Cerebellar cortex (tissue), 1 donor: ENCODE results near the gene HOXB2.
"Not testable (repeated sequence)": the region's sequence is repeated elsewhere in the genome, so short reads cannot be mapped to it uniquely, and the experiment has no call there.

Experiments
- DNase-seq: peaks from one replicate; pipeline ENCODE4 v3.0.0-alpha.2; 2015; ENCODE audit warnings: low spot score

Gene HOXB2

GRCh38 chr17:48514477-48514876 is 30.4 kb downstream of the HOXB2 start:
- DNase-seq = no peak

GRCh38 chr17:48513666-48514455 is 31.0 kb downstream of the HOXB2 start:
- no peak for DNase-seq

GRCh38 chr17:48513097-48513496 is 31.8 kb downstream of the HOXB2 start:
- DNase-seq = no peak

- no peak for DNase-seq
These were observed 33.9 kb downstream of the HOXB2 start for GRCh38 chr17:48510761-48511604.

GRCh38 chr17:48510381-48510760 is 34.5 kb downstream of the HOXB2 start:
- DNase-seq = no peak

- DNase-seq = not testable (repeated sequence)
These were observed 35.2 kb downstream of the HOXB2 start for GRCh38 chr17:48509708-48510107.

GRCh38 chr17:48506246-48506645 is 38.7 kb downstream of the HOXB2 start:
- no peak for DNase-seq

GRCh38 chr17:48505788-48506187 is 39.1 kb downstream of the HOXB2 start:
- DNase-seq = no peak

GRCh38 chr17:48504953-48505352 is 40.0 kb downstream of the HOXB2 start:
- no peak for DNase-seq

- no peak for DNase-seq
These were observed 41.2 kb downstream of the HOXB2 start for GRCh38 chr17:48503747-48504146.

- no peak for DNase-seq
These were observed 42.0 kb downstream of the HOXB2 start for GRCh38 chr17:48502901-48503300.

- no peak for DNase-seq
These were observed 42.6 kb downstream of the HOXB2 start for GRCh38 chr17:48502312-48502711.

- peak; percentile 29 for DNase-seq
These were observed 44.2 kb downstream of the HOXB2 start for GRCh38 chr17:48500435-48501426.

- no peak for DNase-seq
These were observed 45.0 kb downstream of the HOXB2 start for GRCh38 chr17:48499735-48500434.

- no peak for DNase-seq
These were observed 45.7 kb downstream of the HOXB2 start for GRCh38 chr17:48499248-48499647.

- no peak for DNase-seq
These were observed 46.6 kb downstream of the HOXB2 start for GRCh38 chr17:48498164-48498850.

- DNase-seq = no peak
These were observed 47.8 kb downstream of the HOXB2 start for GRCh38 chr17:48497103-48497502.

GRCh38 chr17:48494335-48494734 is 50.6 kb downstream of the HOXB2 start:
- no peak for DNase-seq
